ENCODE results near the gene RFTN2. TPM values are rescaled to one million over a fixed set of nuclear protein-coding genes. Genes with fewer than 3 reads are reported as not detected.
"Not testable (repeated sequence)": the region's sequence is repeated elsewhere in the genome, so short reads cannot be mapped to it uniquely, and the experiment has no call there.

RFTN2 gene
- polyA plus RNA-seq, 1 donor from 2014 or later = 0.06 TPM

DNA sequence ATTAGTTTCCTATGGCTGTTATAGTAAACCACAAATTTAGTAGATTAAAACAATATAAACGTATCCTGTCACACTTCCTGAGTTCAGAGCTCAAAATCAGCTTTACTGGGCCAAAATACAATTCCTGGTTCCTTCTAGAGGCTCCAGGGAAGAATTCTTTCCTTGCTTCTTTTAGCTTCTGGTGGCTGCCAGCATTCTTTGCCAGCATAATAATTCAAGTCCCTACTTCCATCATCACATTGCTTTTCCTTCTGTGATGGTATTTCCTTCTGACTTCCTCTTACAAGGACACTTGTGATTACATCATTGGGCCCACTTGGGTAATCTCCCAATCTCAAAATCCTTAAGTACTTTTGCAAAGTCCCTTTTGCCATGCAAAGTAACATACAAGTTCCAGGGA lies 118.9 kb downstream of the RFTN2 start:
- Histone ChIP-seq H3K79me2 (replicated peaks; ENCODE audit: insufficient read depth, low read length) (no peaks in the 10 kb centered on the region), H3K4me3 (ENCODE audit: low read length) (no peak overlapping the region), H3K9me2 (ENCODE audit: insufficient read depth, low read length) (no peaks in the 10 kb centered on the region), H3K27ac (ENCODE audit: low read length) (no peak overlapping the region), H4K20me1 (ENCODE audit: insufficient read depth) (no peaks in the 10 kb centered on the region), H3K36me3 (ENCODE audit: insufficient read depth, low read length) (no peaks in the 10 kb centered on the region), H3K9me3 (ENCODE audit: low read length) (no peaks in the 10 kb centered on the region), H2AFZ (ENCODE audit: low read depth, low read length) (no peak overlapping the region), H3K9ac (ENCODE audit: low read length) (no peak overlapping the region), H3K27me3 (ENCODE audit: insufficient read depth, low read depth, low read length) (no peaks in the 10 kb centered on the region), H3K4me2 (ENCODE audit: low read length) (no peak overlapping the region), H3F3A (ENCODE audit: insufficient read depth, low read length, poor library complexity, severe bottlenecking) (no peaks in the 10 kb centered on the region)
- TF ChIP-seq POLR2AphosphoS5 (IDR thresholded peaks at IDR 0.05) = no peak
- TF ChIP-seq TAF1 (IDR thresholded peaks at IDR 0.05; ENCODE audit: low read depth) = no peak
- TF ChIP-seq EZH2 (IDR thresholded peaks at IDR 0.05; ENCODE audit: borderline replicate concordance, insufficient read depth, low read length, poor library complexity, severe bottlenecking) = no peak
- TF ChIP-seq, protein P1, sequence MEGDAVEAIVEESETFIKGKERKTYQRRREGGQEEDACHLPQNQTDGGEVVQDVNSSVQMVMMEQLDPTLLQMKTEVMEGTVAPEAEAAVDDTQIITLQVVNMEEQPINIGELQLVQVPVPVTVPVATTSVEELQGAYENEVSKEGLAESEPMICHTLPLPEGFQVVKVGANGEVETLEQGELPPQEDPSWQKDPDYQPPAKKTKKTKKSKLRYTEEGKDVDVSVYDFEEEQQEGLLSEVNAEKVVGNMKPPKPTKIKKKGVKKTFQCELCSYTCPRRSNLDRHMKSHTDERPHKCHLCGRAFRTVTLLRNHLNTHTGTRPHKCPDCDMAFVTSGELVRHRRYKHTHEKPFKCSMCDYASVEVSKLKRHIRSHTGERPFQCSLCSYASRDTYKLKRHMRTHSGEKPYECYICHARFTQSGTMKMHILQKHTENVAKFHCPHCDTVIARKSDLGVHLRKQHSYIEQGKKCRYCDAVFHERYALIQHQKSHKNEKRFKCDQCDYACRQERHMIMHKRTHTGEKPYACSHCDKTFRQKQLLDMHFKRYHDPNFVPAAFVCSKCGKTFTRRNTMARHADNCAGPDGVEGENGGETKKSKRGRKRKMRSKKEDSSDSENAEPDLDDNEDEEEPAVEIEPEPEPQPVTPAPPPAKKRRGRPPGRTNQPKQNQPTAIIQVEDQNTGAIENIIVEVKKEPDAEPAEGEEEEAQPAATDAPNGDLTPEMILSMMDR (IDR thresholded peaks at IDR 0.05; ENCODE audit: poor library complexity, severe bottlenecking) = no peak
- TF ChIP-seq RAD21 (conservative IDR thresholded peaks at IDR 0.05) = no peak
- no peak for TF ChIP-seq SMC3 (conservative IDR thresholded peaks at IDR 0.05; ENCODE audit: poor library complexity)
- TF ChIP-seq, protein P2, sequence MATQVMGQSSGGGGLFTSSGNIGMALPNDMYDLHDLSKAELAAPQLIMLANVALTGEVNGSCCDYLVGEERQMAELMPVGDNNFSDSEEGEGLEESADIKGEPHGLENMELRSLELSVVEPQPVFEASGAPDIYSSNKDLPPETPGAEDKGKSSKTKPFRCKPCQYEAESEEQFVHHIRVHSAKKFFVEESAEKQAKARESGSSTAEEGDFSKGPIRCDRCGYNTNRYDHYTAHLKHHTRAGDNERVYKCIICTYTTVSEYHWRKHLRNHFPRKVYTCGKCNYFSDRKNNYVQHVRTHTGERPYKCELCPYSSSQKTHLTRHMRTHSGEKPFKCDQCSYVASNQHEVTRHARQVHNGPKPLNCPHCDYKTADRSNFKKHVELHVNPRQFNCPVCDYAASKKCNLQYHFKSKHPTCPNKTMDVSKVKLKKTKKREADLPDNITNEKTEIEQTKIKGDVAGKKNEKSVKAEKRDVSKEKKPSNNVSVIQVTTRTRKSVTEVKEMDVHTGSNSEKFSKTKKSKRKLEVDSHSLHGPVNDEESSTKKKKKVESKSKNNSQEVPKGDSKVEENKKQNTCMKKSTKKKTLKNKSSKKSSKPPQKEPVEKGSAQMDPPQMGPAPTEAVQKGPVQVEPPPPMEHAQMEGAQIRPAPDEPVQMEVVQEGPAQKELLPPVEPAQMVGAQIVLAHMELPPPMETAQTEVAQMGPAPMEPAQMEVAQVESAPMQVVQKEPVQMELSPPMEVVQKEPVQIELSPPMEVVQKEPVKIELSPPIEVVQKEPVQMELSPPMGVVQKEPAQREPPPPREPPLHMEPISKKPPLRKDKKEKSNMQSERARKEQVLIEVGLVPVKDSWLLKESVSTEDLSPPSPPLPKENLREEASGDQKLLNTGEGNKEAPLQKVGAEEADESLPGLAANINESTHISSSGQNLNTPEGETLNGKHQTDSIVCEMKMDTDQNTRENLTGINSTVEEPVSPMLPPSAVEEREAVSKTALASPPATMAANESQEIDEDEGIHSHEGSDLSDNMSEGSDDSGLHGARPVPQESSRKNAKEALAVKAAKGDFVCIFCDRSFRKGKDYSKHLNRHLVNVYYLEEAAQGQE (IDR thresholded peaks at IDR 0.05; ENCODE audit: borderline replicate concordance) = no peak
- no peak for TF ChIP-seq EP300 (conservative IDR thresholded peaks at IDR 0.05; ENCODE audit: poor library complexity, severe bottlenecking)
- TF ChIP-seq MXI1 (conservative IDR thresholded peaks at IDR 0.05; ENCODE audit: poor library complexity, severe bottlenecking) = no peak

DNA sequence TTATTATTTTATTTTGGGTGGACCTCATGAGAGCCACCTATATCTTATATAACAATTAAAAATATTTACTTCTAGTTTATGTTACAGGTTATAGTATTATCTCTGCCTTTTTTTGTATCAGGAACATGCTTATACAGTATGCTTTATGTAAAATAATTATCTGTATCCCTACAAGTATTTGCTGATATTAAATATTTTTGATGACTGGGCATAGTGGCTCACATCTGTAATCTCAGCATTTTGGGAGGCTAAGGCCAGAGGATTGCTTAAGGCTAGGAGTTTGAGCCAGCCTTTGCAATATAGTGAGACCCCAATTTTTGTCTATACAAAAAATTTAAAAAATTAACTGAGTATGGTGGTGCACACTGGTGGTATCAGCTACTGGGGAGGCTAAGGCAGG lies 119.9 kb downstream of the RFTN2 start:
- Histone ChIP-seq H3K9ac (ENCODE audit: low read length) (no peak overlapping the region), H3K9me3 (ENCODE audit: low read length) (no peaks in the 10 kb centered on the region), H3K27ac (ENCODE audit: low read length) (no peak overlapping the region), H3F3A (ENCODE audit: insufficient read depth, low read length, poor library complexity, severe bottlenecking) (no peaks in the 10 kb centered on the region), H4K20me1 (ENCODE audit: insufficient read depth) (no peaks in the 10 kb centered on the region), H3K4me2 (ENCODE audit: low read length) (no peak overlapping the region), H2AFZ (ENCODE audit: low read depth, low read length) (no peak overlapping the region), H3K36me3 (ENCODE audit: insufficient read depth, low read length) (no peaks in the 10 kb centered on the region), H3K27me3 (ENCODE audit: insufficient read depth, low read depth, low read length) (no peaks in the 10 kb centered on the region), H3K79me2 (replicated peaks; ENCODE audit: insufficient read depth, low read length) (no peaks in the 10 kb centered on the region), H3K4me3 (ENCODE audit: low read length) (no peak overlapping the region), H3K9me2 (ENCODE audit: insufficient read depth, low read length) (no peaks in the 10 kb centered on the region)
- TF ChIP-seq POLR2AphosphoS5 (IDR thresholded peaks at IDR 0.05) = no peak
- no peak for TF ChIP-seq MXI1 (conservative IDR thresholded peaks at IDR 0.05; ENCODE audit: poor library complexity, severe bottlenecking)
- TF ChIP-seq RAD21 (conservative IDR thresholded peaks at IDR 0.05) = no peak
- TF ChIP-seq TAF1 (IDR thresholded peaks at IDR 0.05; ENCODE audit: low read depth) = no peak
- TF ChIP-seq, protein P2 (IDR thresholded peaks at IDR 0.05; ENCODE audit: borderline replicate concordance) = no peak
- TF ChIP-seq SMC3 (conservative IDR thresholded peaks at IDR 0.05; ENCODE audit: poor library complexity) = no peak
- TF ChIP-seq EZH2 (IDR thresholded peaks at IDR 0.05; ENCODE audit: borderline replicate concordance, insufficient read depth, low read length, poor library complexity, severe bottlenecking) = no peak
- TF ChIP-seq EP300 (conservative IDR thresholded peaks at IDR 0.05; ENCODE audit: poor library complexity, severe bottlenecking) = no peak
- TF ChIP-seq, protein P1 (IDR thresholded peaks at IDR 0.05; ENCODE audit: poor library complexity, severe bottlenecking) = no peak

DNA sequence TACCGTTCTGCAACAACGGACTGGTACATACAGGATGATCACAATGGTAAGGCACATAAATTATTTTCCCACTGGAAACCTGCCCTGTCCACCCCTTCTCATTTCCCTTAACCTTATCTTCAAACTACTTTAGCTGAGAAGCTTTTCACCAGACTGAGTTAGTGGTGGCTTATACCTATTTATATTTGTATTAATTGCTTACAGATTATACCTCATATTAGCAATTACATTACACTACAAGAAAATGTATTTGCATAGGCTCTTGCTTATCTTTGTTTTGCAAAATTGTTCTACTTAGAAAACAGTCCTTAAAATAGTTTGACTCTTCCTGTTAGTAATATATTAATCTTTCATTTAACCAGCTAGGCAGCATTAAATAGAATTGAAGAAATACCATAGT lies 124.1 kb downstream of the RFTN2 start:
- H3K4me2 ChIP-seq (ENCODE audit: low read length); H3K79me2 ChIP-seq (replicated peaks; ENCODE audit: insufficient read depth, low read length); H3K27ac ChIP-seq (ENCODE audit: low read length); H3F3A ChIP-seq (ENCODE audit: insufficient read depth, low read length, poor library complexity, severe bottlenecking); H3K9ac ChIP-seq (ENCODE audit: low read length); H2AFZ ChIP-seq (ENCODE audit: low read depth, low read length); H3K9me2 ChIP-seq (ENCODE audit: insufficient read depth, low read length); H3K27me3 ChIP-seq (ENCODE audit: insufficient read depth, low read depth, low read length); H3K9me3 ChIP-seq (ENCODE audit: low read length); H3K4me3 ChIP-seq (ENCODE audit: low read length); H4K20me1 ChIP-seq (ENCODE audit: insufficient read depth); H3K36me3 ChIP-seq (ENCODE audit: insufficient read depth, low read length): not testable (repeated sequence)

Data from neural cell (in vitro differentiated cells).